HG03432 (cell line): Measurements from ENCODE around the gene LARGE1.
A peak's percentile ranks its signal among the peaks of the same experiment; 100 is the strongest.

Source experiments
- ATAC-seq: cut with Tn5 transposase; IDR thresholded peaks from one replicate; pipeline ENCODE4 v1.9.1; 2021; ENCODE audit warnings: mild to moderate bottlenecking, moderate library complexity; ENCODE audit not compliant: unreplicated experiment

Gene LARGE1

DNA sequence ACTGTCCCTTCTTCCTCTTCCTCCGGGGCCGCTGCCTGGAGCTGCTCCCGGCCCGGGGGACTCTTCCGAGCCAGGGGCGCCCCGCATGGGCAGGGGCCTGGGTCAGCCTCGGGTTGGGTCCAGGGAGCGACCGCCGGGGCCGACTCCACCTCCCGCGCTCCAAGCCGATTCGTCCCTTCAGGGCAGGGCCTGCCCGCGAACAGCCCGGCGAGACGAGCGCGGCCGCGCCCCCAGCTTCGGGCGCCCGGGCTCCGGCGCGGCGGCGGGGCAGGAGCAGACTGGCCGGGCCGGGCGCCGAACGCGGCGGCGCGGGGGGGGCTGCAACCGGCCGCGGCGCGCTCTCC, at the start of gene LARGE1:
LARGE1 (minus strand) TSS at position 280 of the 344 bp plus-strand sequence.
- ATAC-seq, result peak; percentile 9

DNA sequence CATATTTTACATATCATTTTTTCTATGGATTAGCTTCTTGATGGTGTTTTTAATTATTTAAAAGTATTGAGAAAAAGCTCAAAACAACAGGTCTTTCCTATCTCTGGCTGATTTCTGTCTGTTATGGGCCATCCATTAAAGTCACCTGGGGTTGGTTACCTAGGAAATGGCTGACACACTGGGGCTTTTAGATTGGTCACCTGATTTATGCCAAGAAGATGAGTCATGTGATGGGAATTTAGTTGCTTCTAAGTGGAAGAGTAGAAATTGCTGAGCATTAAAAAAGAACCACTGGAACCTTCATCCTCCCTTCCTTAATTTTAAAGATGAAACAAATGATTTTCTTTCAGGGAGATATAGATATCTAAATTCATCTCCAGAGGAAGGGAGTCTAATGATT, 48.8 kb upstream of the LARGE1 start:
- no peak for ATAC-seq

- no peak for ATAC-seq
Measured at GRCh38 chr22:33964121-33964520, 43.8 kb upstream of the LARGE1 start.

GRCh38 chr22:33962409-33962808, 42.1 kb upstream of the LARGE1 start:
- no peak for ATAC-seq

DNA sequence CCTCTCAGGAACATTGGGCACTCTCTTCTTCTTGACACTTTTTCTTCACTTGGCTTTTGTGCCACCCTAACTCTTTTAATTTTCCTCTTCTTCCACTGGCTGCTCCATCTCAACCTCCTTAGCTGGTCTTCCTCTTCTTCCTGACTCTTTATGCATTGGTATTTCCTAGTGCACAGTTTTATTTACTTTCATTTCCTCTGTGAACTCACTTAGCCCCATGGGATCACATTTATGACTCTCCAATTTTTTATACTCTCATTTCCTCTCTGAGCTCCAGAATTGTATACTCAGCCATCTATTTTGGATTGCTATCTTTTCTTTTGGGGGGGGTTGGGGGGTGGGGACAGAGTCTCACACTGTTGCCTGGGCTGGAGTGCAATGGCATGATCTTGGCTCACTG, 38.5 kb upstream of the LARGE1 start:
- no peak for ATAC-seq

GRCh38 chr22:33957086-33957485, 36.8 kb upstream of the LARGE1 start:
- ATAC-seq, result no peak

DNA sequence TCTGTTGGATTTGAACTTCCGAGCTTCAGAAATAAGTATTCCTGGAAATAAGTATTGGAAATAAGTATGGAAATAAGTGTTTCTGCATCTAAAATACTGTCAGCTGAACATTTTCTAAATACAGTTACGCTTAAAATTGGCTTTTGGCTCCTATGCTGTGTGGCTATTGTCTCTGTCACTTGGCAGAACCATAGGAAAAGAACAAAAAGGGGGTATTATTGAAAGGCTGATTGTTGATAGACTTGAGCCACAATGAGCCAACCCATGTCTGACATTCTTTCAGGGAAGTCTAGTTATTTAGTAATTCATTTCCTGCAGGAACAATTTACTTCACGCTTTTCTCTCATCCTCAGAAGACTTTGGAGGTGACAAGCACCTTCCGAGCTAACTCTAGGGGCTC, 32.5 kb upstream of the LARGE1 start:
- ATAC-seq, result no peak

DNA sequence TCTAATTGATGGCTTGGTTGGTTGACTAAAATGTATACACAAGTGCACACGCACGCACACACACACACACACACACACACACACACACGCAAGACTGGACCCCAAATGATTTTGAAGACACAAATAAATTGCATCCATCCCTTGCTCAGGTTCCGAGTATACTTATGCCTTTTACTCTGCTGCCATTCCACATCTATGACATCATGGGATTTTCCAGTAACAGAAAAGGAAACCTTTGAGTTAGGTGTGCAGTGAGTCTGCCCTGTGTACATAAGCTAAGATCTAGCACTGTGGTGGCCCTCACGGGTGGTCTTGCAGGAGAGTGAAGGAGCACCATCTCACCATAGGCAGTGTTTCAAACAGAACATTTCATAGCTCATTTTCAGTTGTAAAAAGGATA, 20.5 kb upstream of the LARGE1 start:
- ATAC-seq, result no peak

- no peak for ATAC-seq
Measured at GRCh38 chr22:33932997-33933396, 12.7 kb upstream of the LARGE1 start.

- ATAC-seq, result no peak
Measured at GRCh38 chr22:33931406-33931805, 11.1 kb upstream of the LARGE1 start.

- no peak for ATAC-seq
Measured at GRCh38 chr22:33927752-33928151, 7.5 kb upstream of the LARGE1 start.

- ATAC-seq, result no peak
Measured at GRCh38 chr22:33925194-33925593, 4.9 kb upstream of the LARGE1 start.

DNA sequence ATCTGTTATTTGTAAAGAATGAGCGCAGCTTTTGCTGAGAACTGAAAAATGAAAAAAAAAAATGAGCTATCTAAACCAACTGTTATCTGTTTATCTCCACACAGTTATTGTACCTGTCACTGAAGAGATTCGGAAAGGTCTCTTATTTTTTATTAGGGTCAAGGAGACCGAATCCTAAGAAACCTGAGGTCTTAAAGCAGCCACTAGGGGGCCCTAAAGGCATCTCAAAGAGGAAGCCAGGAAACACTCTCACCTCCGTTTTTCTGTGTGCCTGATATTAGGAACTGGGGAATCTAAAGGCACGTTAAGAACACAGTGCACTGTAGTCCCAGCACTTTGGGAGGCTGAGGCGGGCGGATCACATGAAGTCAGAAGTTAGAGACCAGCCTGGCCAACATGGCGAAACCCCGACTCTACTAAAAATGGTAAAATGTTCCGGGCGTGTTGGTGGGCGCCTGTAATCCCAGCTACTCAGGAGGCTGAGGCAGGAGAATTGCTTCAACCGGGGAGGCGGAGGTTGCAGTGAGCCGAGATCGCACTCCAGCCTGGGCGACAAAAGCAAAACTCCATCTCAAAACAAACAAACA, 3.5 kb upstream of the LARGE1 start:
- no peak for ATAC-seq

GRCh38 chr22:33923033-33923432, 2.8 kb upstream of the LARGE1 start:
- ATAC-seq, result no peak

GRCh38 chr22:33922349-33922681, 2.0 kb upstream of the LARGE1 start:
- ATAC-seq, result no peak

- ATAC-seq, result no peak
Measured at GRCh38 chr22:33921525-33922348, 1.5 kb upstream of the LARGE1 start.

- ATAC-seq, result peak; percentile 76
Measured at GRCh38 chr22:33920927-33921524, 750 bp upstream of the LARGE1 start.

DNA sequence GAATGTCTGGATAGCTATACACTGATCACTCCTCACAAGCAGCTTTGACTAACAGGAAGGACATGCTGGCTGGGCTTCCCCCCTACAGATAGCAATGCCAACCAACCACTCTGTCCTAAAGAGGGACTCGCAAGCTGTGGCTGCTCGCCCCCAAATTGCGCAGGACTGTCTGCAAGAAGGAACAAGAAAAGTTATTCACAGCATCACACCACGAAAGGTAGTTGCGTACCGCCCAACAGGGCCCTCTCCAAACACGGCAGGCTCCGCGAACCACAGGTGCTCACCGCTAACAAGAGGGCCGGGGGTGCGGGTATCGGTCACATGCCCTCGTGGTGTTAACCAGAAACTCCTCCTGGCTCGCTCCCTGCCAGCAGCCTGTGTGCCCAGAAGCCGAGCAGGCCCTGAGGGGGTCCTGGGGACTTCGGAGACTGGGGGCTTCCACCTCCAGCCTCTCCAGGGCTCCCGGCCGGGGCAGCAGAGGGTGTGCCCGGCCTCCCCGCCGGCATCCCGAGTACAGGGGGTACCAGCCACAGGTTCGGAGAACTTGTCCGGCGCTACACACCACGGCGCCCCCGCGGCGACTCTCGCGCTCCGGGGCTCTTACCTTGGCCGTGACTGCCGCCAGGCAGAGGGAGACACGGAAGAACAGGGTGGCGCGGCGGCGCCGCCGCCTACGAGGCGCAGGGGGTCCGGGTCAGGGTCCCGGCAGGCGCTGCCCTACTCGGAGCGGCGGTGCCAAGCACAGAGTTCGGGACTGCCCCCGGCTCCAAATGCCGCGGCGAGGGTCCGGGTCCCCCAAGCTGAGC, 682 bp downstream of the LARGE1 start:
- ATAC-seq, result peak; percentile 10

DNA sequence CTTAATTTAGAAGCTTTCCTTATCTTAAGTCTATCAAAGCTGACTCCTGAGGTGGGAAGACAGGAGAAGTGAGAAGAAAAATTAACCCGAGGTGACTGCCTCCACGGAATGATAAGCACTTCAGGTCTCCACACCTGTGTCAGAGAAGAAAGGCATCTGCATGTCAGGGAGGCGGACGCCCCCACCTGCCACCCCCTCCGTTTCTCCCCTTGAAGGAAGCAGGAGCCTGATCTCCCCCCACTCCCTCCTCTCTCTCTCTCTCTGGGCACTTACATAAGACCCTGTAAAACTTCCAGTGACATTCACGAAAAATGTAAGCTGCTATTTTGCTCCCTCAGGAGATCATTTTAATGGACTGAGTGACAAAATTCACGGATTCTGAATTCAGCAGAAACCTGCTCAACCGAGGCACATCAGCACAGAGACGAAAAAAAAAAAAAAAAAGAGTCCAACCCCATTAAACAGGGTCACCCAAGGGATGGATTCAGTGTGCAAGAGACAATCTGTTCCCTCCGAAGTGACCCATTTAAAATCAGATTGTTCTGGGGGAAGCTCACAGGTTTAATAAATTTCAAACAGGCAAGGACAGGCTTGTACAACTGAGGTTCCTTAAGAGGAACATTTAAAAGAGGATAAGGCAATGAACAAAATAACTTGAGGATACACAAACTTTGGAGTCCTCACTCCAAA, 1.5 kb downstream of the LARGE1 start:
- no peak for ATAC-seq

DNA sequence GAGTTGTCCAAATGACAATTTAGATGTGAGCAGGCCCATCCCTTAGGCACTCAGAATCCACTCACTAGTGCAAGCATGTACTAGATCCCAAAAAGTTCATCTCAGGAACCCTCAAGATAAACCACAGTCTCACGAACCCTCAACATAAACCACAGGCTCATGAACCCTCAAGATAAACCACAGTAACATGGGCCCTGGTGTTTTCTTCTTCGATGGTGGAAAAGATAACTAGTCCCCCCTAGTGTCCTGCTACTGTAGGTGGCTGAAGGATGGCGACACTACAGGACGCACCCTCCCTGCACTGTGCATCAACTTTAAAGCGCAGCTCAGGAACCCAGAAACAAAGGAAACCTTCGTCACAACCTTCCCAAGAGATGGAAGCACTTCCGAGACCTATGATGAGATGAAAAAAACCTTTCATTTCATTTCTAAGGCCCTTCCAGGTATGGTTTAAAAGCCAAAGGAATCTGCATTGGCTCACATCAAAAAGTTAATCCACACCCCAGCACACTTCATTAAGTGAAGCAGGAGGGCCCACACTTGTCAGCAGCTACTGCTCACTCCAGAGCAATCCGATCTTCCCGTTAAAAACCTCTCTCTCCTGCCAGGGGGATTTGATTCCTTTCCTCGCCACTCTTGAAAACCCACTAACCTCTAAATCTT, 2.4 kb downstream of the LARGE1 start:
- ATAC-seq, result no peak

- ATAC-seq, result no peak
Measured at GRCh38 chr22:33914699-33915098, 5.6 kb downstream of the LARGE1 start.
